OCI-LY3 (cell line): ENCODE measurements around the gene HPS3.

Experiments
- H2AFZ ChIP-seq: fragments of 200-600, 300-600 bp; shearing (Covaris generic); 2 replicates; pipeline ENCODE4 v1.6.0; 2014; ENCODE audit warnings: antibody characterized with exemption, low read depth, low read length
- H3K27ac ChIP-seq: fragments of 200-600, 300-600 bp; sonication (generic); 2 replicates; pipeline ENCODE4 v1.5.1; 2014; ENCODE audit warnings: mild to moderate bottlenecking, low read length, moderate library complexity, mixed read lengths
- H3K27me3 ChIP-seq: fragments of 200-600, 300-600 bp; sonication (generic); 2 replicates; pipeline ENCODE4 v1.6.1; 2014; ENCODE audit warnings: low read depth, low read length, mixed read lengths
- H3K36me3 ChIP-seq: fragments of 200-600, 300-600 bp; sonication (generic); replicated peaks from 2 replicates; pipeline ENCODE3; 2014; ENCODE audit warnings: low read depth, low read length, mixed read lengths
- H3K4me1 ChIP-seq: fragments of 300-600, 200-600 bp; sonication (generic); 2 replicates; pipeline ENCODE4 v1.6.1; 2014; ENCODE audit warnings: low read length, mixed read lengths
- H3K4me2 ChIP-seq: fragments of 200-600, 300-600 bp; sonication (generic); 2 replicates; pipeline ENCODE4 v1.6.1; 2014; ENCODE audit warnings: low read length, mixed read lengths
- H3K4me3 ChIP-seq: fragments of 300-600, 200-600 bp; sonication (generic); 2 replicates; pipeline ENCODE4 v1.5.1; 2014; ENCODE audit warnings: antibody characterized with exemption, mild to moderate bottlenecking, low read length, moderate library complexity
- H3K79me2 ChIP-seq: fragments of 300-600, 200-600 bp; shearing (Covaris generic); 2 replicates; pipeline ENCODE4 v1.6.1; 2014; ENCODE audit warnings: mild to moderate bottlenecking, low read length, mixed read lengths
- H3K9ac ChIP-seq: fragments of 300-600, 200-600 bp; shearing (Covaris generic); 2 replicates; pipeline ENCODE4 v1.6.0; 2014; ENCODE audit warnings: mild to moderate bottlenecking, low read length, moderate library complexity
- H3K9me3 ChIP-seq: fragments of 200-600, 300-600 bp; shearing (Covaris generic); 2 replicates; pipeline ENCODE4 v1.6.1; 2014; ENCODE audit warnings: low read length, mixed read lengths; ENCODE audit not compliant: insufficient read depth
- H4K20me1 ChIP-seq: fragments of 200-600, 300-600 bp; sonication (generic); 2 replicates; pipeline ENCODE4 v1.6.1; 2016; ENCODE audit warnings: low read length, mixed read lengths; ENCODE audit not compliant: insufficient read depth
- EZH2phosphoT487 ChIP-seq: fragments of 200-600 bp; shearing (Covaris generic); IDR thresholded peaks from 2 replicates; pipeline ENCODE4 v1.6.1; 2018; ENCODE audit warnings: antibody characterized with exemption, mixed run types, low read depth
- TF ChIP-seq, protein P1 (sequence below): fragments of 200-600, 300-600 bp; sonication (generic); IDR thresholded peaks from 2 replicates; pipeline ENCODE4 v1.5.1; 2014; ENCODE audit warnings: antibody characterized with exemption, low read length, low read depth

Gene HPS3

DNA sequence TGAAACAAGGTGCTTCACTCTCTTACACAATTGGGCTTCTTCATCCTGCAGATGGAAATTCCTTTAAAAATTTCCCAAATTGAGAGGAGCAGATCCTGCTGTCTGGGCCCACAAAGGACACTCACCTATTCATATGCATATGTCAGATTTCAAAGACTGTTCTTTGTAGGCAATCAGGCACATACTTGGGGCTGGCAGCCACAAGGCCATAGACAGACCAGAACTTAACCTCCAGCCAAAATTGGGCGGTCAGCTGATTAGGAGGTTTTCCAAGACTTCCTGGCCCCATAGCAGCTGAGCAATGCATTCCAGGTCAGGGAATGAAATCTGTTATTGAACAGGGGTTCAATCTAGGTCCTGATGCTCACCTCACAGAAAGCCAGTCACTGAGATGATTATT, 15.0 kb upstream of the HPS3 start:
- no peak overlapping the region for H2AFZ ChIP-seq
- no peak overlapping the region for H3K4me3 ChIP-seq
- H3K4me2 ChIP-seq: no peak overlapping the region
- H3K4me1 ChIP-seq: no peaks in the 10 kb centered on the region
- no peak overlapping the region for H3K9ac ChIP-seq
- H3K27me3 ChIP-seq: no peaks in the 10 kb centered on the region
- no peaks in the 10 kb centered on the region for H3K36me3 ChIP-seq
- no peaks in the 10 kb centered on the region for H3K79me2 ChIP-seq
- TF ChIP-seq, protein P1, sequence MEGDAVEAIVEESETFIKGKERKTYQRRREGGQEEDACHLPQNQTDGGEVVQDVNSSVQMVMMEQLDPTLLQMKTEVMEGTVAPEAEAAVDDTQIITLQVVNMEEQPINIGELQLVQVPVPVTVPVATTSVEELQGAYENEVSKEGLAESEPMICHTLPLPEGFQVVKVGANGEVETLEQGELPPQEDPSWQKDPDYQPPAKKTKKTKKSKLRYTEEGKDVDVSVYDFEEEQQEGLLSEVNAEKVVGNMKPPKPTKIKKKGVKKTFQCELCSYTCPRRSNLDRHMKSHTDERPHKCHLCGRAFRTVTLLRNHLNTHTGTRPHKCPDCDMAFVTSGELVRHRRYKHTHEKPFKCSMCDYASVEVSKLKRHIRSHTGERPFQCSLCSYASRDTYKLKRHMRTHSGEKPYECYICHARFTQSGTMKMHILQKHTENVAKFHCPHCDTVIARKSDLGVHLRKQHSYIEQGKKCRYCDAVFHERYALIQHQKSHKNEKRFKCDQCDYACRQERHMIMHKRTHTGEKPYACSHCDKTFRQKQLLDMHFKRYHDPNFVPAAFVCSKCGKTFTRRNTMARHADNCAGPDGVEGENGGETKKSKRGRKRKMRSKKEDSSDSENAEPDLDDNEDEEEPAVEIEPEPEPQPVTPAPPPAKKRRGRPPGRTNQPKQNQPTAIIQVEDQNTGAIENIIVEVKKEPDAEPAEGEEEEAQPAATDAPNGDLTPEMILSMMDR: no peak
- TF ChIP-seq EZH2phosphoT487: no peak
- no peaks in the 10 kb centered on the region for H3K9me3 ChIP-seq
- no peaks in the 10 kb centered on the region for H4K20me1 ChIP-seq
- no peak overlapping the region for H3K27ac ChIP-seq

DNA sequence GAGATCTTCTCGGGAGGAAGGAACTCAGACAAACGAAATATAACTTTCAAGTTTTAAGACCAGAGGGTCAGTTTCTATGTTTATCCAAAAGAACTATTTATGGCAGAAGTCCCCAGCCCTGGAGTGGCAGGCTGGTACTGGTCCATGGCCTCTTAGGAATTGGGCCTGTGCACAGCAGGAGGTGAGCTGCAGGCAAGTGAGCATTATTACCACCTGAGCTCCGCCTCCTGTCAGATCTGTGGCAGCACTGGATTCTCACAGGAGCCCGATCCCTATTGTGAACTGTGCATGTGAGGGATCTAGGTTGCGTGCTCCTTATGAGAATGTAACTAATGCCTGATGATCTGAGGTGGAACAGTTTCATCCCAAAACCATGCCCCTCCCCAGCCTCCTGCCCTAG, 14.3 kb upstream of the HPS3 start:
- H3K4me3 ChIP-seq: no peak overlapping the region
- H3K79me2 ChIP-seq: no peaks in the 10 kb centered on the region
- H3K36me3 ChIP-seq: no peaks in the 10 kb centered on the region
- H3K27me3 ChIP-seq: no peaks in the 10 kb centered on the region
- H4K20me1 ChIP-seq: no peaks in the 10 kb centered on the region
- H3K4me1 ChIP-seq: no peaks in the 10 kb centered on the region
- no peak overlapping the region for H3K4me2 ChIP-seq
- H2AFZ ChIP-seq: peak overlapping the region; percentile 36; the same call in 1 of the 2 replicates
- H3K9ac ChIP-seq: no peak overlapping the region
- no peak overlapping the region for H3K27ac ChIP-seq
- TF ChIP-seq, protein P1: no peak
- TF ChIP-seq EZH2phosphoT487: no peak
- H3K9me3 ChIP-seq: no peaks in the 10 kb centered on the region

DNA sequence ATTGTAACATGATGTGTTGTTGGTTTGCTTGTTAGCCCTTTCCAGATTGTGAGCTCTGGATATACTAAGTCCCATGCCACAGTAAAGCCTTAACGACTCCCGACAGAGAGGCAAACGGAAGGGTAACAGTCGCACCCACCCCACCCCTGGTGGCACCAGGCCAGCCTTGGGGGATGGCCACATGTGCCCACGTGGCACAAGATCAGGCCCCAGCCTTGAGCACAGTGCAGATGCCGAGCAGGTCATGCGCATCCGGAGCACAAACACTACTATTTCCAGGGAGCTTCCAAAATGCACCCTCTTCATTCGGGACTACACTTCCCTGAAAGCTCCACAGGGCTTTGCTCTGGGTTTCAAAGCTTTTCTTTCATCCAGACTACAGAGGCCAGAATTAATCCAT, 10.7 kb upstream of the HPS3 start:
- H3K4me3 ChIP-seq: no peak overlapping the region
- no peak overlapping the region for H3K27ac ChIP-seq
- H3K9ac ChIP-seq: no peak overlapping the region
- no peaks in the 10 kb centered on the region for H3K27me3 ChIP-seq
- no peak overlapping the region for H3K4me2 ChIP-seq
- H3K4me1 ChIP-seq: no peaks in the 10 kb centered on the region; the same call in 1 of the 2 replicates
- no peaks in the 10 kb centered on the region for H4K20me1 ChIP-seq
- TF ChIP-seq, protein P1: no peak
- TF ChIP-seq EZH2phosphoT487: no peak
- H3K9me3 ChIP-seq: no peaks in the 10 kb centered on the region
- no peaks in the 10 kb centered on the region for H3K79me2 ChIP-seq
- no peak overlapping the region for H2AFZ ChIP-seq
- no peaks in the 10 kb centered on the region for H3K36me3 ChIP-seq

DNA sequence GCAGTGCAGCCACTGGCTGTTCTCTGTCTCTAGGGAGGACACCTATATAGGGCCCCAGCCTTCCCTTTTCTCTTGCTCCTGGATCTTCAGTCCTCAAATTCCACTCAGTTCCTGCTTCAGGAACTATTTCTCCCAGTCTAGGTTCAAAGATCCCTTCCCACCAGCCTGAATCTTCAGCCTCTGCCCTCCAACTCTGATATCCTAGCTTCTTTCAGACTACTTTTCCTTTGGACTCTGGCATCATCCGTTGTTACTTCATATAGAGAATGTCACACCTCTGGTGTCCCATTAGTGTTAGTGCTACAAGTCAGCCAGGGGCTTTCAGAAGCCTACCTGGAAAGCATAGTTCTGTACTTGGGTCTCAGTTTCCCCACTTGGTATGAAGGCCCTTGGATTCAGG, 10.0 kb upstream of the HPS3 start:
- H3K79me2 ChIP-seq: no peaks in the 10 kb centered on the region
- H3K4me3 ChIP-seq: no peak overlapping the region
- H3K9ac ChIP-seq: no peak overlapping the region
- H2AFZ ChIP-seq: no peak overlapping the region
- H3K27ac ChIP-seq: no peak overlapping the region
- H3K27me3 ChIP-seq: no peaks in the 10 kb centered on the region
- H3K36me3 ChIP-seq: no peaks in the 10 kb centered on the region
- H3K9me3 ChIP-seq: no peaks in the 10 kb centered on the region
- no peak for TF ChIP-seq EZH2phosphoT487
- TF ChIP-seq, protein P1: no peak
- H4K20me1 ChIP-seq: no peaks in the 10 kb centered on the region
- H3K4me2 ChIP-seq: no peak overlapping the region
- H3K4me1 ChIP-seq: no peaks in the 10 kb centered on the region; the same call in 1 of the 2 replicates
